ENCODE results near the gene PRKCE. TPM values are rescaled to one million over a fixed set of nuclear protein-coding genes. Genes with fewer than 3 reads are reported as not detected.

PRKCE gene
- 10 to 100 TPM; 10.4 to 13.8 TPM for total RNA-seq

GRCh38 chr2:45651415-45652089, at the start of gene PRKCE:
PRKCE (plus strand) TSS chr2:45651675.
- ATAC-seq (peak; percentile 11 to 31), DNase-seq (ENCODE audit: low spot score in 2 of 2) (peak in 1 of 2 donors; percentile 18)
- H3K9me3 Mint-ChIP-seq: no peaks in the 10 kb centered on the region
- peaks cover 7 to 20% of the 10 kb centered on the region in 2 donors for H3K36me3 Mint-ChIP-seq
- H3K27ac Mint-ChIP-seq: peak within 1 kb of the TSS; percentile 93 to 97

- ATAC-seq (no peak), DNase-seq (ENCODE audit: low spot score in 2 of 2) (no peak)
- no peaks in the 10 kb centered on the region for H3K9me3 Mint-ChIP-seq
- no peak overlapping the region for H3K27ac Mint-ChIP-seq
- peaks cover 16 to 17% of the 10 kb centered on the region in 2 donors for H3K36me3 Mint-ChIP-seq
Measured at GRCh38 chr2:45602624-45603023, 48.9 kb upstream of the PRKCE start.

GRCh38 chr2:45605116-45605515, 46.4 kb upstream of the PRKCE start:
- no peak for ATAC-seq

GRCh38 chr2:45606796-45607195, 44.7 kb upstream of the PRKCE start:
- no peak overlapping the region for H3K27ac Mint-ChIP-seq
- no peak for ATAC-seq
- H3K9me3 Mint-ChIP-seq: no peaks in the 10 kb centered on the region
- H3K36me3 Mint-ChIP-seq: peaks cover 0 to 12% of the 10 kb centered on the region in 2 donors
- no peak for DNase-seq (ENCODE audit: low spot score in 2 of 2)

More at GRCh38 chr2:45605116-45605515, 46.4 kb upstream of the PRKCE start:
- no peak overlapping the region for H3K27ac Mint-ChIP-seq
- peaks cover 6 to 12% of the 10 kb centered on the region in 2 donors for H3K36me3 Mint-ChIP-seq
- DNase-seq (ENCODE audit: low spot score in 2 of 2): no peak
- no peaks in the 10 kb centered on the region for H3K9me3 Mint-ChIP-seq

GRCh38 chr2:45607701-45608100, 43.8 kb upstream of the PRKCE start:
- Mint-ChIP-seq H3K27ac (no peak overlapping the region), H3K36me3 (peaks cover 0 to 12% of the 10 kb centered on the region in 2 donors), H3K9me3 (no peaks in the 10 kb centered on the region)
- DNase-seq (ENCODE audit: low spot score in 2 of 2): no peak
- no peak for ATAC-seq

GRCh38 chr2:45610281-45611019, 41.0 kb upstream of the PRKCE start:
- no peaks in the 10 kb centered on the region for H3K9me3 Mint-ChIP-seq
- DNase-seq (ENCODE audit: low spot score in 2 of 2) (peak; percentile 4 to 62), ATAC-seq (peak; percentile 70 to 72)
- peak overlapping the region; percentile 97 for H3K27ac Mint-ChIP-seq
- H3K36me3 Mint-ChIP-seq: no peaks in the 10 kb centered on the region

GRCh38 chr2:45611020-45611859, 40.2 kb upstream of the PRKCE start, which contains the start of gene SRBD1:
SRBD1 (minus strand) TSS chr2:45611267; CDS start chr2:45605441, 5,826 bp downstream.
- no peaks in the 10 kb centered on the region for H3K9me3 Mint-ChIP-seq
- peak within 1 kb of the TSS; percentile 97 for H3K27ac Mint-ChIP-seq
- DNase-seq (ENCODE audit: low spot score in 2 of 2) (peak; percentile 91 to 94), ATAC-seq (peak; percentile 95 to 98)
- H3K36me3 Mint-ChIP-seq: no peaks in the 10 kb centered on the region

- H3K36me3 Mint-ChIP-seq: no peaks in the 10 kb centered on the region
- no peak for ATAC-seq
- H3K9me3 Mint-ChIP-seq: no peaks in the 10 kb centered on the region
- peak overlapping the region in 1 of 2 donors; percentile 97 for H3K27ac Mint-ChIP-seq
- no peak for DNase-seq (ENCODE audit: low spot score in 2 of 2)
Measured at GRCh38 chr2:45612285-45612684, 39.2 kb upstream of the PRKCE start.

GRCh38 chr2:45612731-45613130, 38.7 kb upstream of the PRKCE start:
- Mint-ChIP-seq H3K9me3 (no peaks in the 10 kb centered on the region), H3K36me3 (no peaks in the 10 kb centered on the region), H3K27ac (no peak overlapping the region)
- ATAC-seq: no peak
- DNase-seq (ENCODE audit: low spot score in 2 of 2): no peak

GRCh38 chr2:45614330-45614729, 37.1 kb upstream of the PRKCE start:
- DNase-seq (ENCODE audit: low spot score in 2 of 2): no peak
- ATAC-seq: no peak
- no peaks in the 10 kb centered on the region for H3K9me3 Mint-ChIP-seq
- no peak overlapping the region for H3K27ac Mint-ChIP-seq
- no peaks in the 10 kb centered on the region for H3K36me3 Mint-ChIP-seq

GRCh38 chr2:45614871-45615415, 36.5 kb upstream of the PRKCE start:
- H3K36me3 Mint-ChIP-seq: no peaks in the 10 kb centered on the region
- no peak for DNase-seq (ENCODE audit: low spot score in 2 of 2)
- H3K9me3 Mint-ChIP-seq: no peaks in the 10 kb centered on the region
- ATAC-seq: no peak
- H3K27ac Mint-ChIP-seq: no peak overlapping the region

GRCh38 chr2:45616658-45617411, 34.6 kb upstream of the PRKCE start:
- H3K9me3 Mint-ChIP-seq: no peaks in the 10 kb centered on the region
- DNase-seq (ENCODE audit: low spot score in 2 of 2) (no peak), ATAC-seq (no peak)
- no peak overlapping the region for H3K27ac Mint-ChIP-seq
- H3K36me3 Mint-ChIP-seq: peaks cover 0 to 4% of the 10 kb centered on the region in 2 donors

- H3K27ac Mint-ChIP-seq: no peak overlapping the region
- no peak for ATAC-seq
Measured at GRCh38 chr2:45617496-45617895, 34.0 kb upstream of the PRKCE start.

GRCh38 chr2:45622336-45623075, 29.0 kb upstream of the PRKCE start:
- no peak overlapping the region for H3K27ac Mint-ChIP-seq
- ATAC-seq (peak in 1 of 2 donors; percentile 46), DNase-seq (ENCODE audit: low spot score in 2 of 2) (no peak)
- H3K9me3 Mint-ChIP-seq: no peaks in the 10 kb centered on the region
- peaks cover 0 to 4% of the 10 kb centered on the region in 2 donors for H3K36me3 Mint-ChIP-seq

More at GRCh38 chr2:45617496-45617895, 34.0 kb upstream of the PRKCE start:
- H3K36me3 Mint-ChIP-seq: peaks cover 0 to 4% of the 10 kb centered on the region in 2 donors
- no peaks in the 10 kb centered on the region for H3K9me3 Mint-ChIP-seq
- no peak for DNase-seq (ENCODE audit: low spot score in 2 of 2)

GRCh38 chr2:45623098-45623497, 28.4 kb upstream of the PRKCE start:
- Mint-ChIP-seq H3K36me3 (peaks cover 0 to 4% of the 10 kb centered on the region in 2 donors), H3K27ac (no peak overlapping the region), H3K9me3 (no peaks in the 10 kb centered on the region)
- no peak for ATAC-seq
- no peak for DNase-seq (ENCODE audit: low spot score in 2 of 2)
